RCC 7860 (cell line): Measurements from ENCODE around the gene AKNA.
A peak's percentile ranks its signal among the peaks of the same experiment; 100 is the strongest.
"Not testable (repeated sequence)": the region's sequence is repeated elsewhere in the genome, so short reads cannot be mapped to it uniquely, and the experiment has no call there.

Experiments used
- DNase-seq: peaks from one replicate; pipeline ENCODE4 v3.0.0-alpha.2; 2015; ENCODE audit warnings: low spot score
- FAIRE-seq: peaks from 2 replicates; lab custom pipeline; 2012; peaks lifted over from hg19 to GRCh38; lab: Jason Lieb, UNC

AKNA gene

DNA sequence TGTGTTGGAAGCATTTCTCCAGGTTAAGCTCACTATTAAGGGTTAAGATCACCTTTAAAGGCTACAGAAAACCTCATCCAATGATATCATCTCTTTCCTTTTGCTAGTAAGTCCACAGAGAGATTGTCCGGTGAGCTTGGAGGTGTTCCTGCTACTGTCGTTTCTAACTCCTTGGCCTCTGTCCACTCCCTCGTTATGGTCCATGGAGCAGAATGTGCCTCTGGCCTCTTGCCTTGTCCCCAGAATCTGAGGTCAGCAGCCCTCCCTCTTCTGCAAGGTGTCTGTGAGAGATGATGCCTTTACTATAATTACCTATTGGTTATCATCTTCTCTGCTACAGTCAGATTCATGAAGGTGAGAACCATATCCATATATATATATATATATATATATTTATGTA, 43.1 kb downstream of the AKNA start:
- DNase-seq (peak; percentile 27), FAIRE-seq (peak; percentile 33)

DNA sequence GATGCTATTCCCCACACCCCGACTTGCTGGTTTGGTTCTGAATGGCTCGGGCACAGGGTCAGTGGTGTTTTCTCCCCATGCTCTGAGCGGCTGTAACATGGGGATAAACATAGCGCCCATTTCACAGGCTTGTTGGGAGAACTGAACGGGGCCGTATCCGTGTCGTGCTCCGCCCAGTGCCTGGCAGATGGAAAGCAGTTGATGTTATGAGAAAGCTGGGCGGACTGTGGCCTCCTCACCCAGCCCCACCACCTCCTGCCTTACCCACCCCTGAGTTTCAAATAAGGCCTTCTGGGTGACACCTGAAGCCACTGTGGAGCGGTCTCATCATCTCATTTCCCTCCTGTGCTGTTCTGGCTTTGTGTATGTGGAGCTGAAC, 43.6 kb downstream of the AKNA start:
- FAIRE-seq (no peak), DNase-seq (no peak)

DNA sequence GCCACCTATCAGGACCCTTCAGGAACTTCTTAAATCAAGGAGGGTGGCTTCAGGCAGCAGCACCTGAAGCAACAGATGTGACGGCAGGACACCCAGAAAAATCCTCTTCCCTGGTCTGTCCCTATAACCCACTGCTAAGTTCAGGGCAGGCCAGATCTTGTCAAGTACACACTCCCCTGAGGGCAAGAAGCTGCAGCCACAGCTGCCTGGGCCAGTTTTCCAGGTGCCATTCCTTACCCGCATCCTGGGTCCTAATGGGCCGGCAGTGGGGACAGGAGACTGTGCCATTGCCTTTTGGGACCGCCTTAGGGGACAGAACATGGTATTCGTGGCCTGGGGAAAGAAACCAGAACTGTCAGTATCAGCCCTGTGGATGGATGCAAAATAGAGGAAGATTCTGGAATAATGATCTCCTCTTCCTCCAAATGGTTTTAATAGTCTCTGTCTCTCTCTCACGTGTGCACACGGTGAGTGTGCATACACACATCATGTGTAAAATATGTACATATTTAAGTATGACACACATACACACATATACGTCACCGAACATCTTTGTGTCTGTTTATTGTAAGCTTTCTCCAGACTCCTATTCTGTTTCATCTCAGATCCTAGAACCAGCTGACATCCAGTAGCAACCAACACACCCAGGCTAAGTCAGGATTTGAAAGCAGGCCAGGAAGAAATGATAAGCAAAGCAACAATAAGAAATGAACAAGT, 44.2 kb downstream of the AKNA start:
- no peak for FAIRE-seq
- no peak for DNase-seq

DNA sequence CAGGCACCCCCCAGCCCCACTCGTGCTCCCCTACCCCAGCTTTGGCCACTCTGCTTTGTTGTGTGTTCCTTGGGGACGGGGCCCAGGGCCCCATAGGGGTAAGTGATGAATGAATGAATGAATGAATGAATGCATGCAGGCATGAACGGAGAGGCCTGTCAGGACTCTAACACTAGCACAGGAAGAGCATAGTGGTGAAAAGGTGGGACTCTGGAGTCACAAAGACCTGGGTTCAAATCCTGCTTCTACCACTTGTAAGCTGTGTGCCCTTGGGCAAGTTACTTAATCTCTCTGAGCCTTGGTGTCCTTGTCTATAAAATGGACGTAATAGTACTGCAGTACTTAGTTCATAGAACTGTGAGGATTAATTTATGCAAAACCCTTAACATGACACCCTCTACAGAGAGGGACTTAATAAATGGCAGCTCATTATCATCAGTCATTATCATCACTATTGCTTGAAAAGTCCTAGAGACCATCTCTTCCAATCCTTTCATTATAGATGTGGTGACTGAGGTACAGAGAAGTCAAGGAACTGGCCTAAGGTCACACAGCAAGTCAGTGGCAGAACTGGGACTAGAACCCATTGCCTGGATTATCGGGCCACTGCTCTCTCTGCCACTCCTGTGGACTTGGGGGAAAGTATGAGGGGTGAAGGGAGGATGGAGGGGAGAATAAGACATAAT, 44.9 kb downstream of the AKNA start:
- FAIRE-seq (no peak), DNase-seq (no peak)

DNA sequence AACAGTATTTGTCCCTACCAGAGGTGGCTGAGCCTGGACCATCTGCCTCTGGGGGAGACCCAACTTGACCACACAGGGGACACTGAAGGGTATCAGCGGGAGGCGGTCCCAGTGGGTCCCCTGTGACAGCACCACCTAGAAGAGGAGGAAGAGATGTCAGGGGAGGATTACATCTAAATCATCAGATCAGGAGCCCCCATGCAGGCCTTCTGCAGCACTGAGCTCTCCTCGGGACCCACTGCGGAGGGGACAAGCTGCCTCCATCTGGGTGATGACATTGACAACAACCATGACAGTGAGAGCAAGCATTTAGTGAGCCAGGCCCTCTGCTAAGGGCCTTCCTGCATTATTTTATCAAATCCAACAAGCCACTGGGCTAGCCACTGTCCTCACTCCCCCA, 45.8 kb downstream of the AKNA start:
- DNase-seq: no peak
- FAIRE-seq: no peak

DNA sequence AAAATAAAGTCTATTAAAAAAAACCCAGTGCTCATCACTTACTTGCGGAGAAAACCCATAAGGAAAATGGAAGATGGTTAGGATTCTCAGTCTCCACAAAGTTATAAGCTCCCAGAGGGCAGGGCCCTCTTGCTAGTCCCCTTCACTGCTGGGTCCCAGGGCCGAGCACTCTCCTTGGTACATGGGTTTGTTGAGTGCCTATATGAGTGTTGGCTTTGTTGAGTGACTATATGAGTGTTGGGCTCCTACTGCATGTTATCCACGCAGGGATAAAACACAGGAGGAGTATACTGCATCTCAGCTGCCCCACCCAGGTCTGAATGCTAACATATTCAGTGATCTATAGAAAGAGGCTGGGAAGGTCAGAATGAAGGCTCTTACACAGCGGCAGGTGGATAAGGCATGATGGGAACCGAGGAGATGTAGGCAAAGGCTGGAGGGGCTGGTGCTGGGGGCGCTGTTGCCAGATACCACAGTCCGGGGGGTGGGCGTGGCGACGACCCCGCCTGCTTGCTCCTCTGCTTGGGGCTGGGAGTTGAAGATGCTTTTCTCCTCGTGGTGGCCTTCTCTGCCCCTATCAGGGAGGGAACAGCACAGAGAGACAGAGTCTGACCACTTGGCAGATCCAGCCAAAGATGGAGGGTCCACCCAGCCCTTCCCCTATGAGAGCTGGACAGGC, 46.5 kb downstream of the AKNA start:
- DNase-seq: no peak
- no peak for FAIRE-seq

DNA sequence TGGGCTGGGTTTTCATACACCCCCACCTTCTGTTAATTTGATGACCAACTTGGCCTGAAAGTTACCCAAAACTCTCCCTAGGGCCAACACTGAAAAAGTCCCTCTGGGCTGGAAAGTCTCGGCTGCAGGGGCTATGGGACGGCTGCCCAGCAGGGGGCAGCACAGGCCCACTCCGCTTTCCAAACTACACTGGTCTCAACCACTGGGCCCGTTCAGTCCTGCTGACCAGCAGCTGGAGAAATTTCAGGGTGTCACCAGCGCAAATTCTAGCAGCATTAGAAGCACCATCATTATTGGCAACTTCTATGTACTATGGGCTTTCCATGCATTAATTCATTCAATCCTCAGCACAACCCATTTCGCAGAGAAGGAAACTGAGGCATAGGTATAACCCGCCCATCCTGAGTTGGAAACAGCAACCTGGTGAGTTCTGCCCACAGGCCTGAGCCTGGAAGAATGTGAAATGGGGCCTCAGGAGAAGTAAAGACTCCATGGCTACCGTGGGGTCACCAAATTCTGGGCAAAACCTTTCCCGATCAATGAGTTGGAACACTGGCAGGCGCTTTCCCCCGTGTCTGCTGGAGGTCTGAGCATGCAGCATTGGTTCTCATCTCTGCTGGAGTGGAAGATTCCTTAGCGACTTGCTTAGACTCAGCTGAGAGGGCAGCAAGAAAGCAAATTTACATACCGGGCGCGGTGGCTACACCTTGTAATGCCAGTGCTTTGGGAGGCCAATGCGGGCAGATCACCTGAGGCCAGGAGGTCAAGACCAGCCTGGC, 48.5 kb downstream of the AKNA start:
- FAIRE-seq: peak; percentile 43
- peak; percentile 56 for DNase-seq

DNA sequence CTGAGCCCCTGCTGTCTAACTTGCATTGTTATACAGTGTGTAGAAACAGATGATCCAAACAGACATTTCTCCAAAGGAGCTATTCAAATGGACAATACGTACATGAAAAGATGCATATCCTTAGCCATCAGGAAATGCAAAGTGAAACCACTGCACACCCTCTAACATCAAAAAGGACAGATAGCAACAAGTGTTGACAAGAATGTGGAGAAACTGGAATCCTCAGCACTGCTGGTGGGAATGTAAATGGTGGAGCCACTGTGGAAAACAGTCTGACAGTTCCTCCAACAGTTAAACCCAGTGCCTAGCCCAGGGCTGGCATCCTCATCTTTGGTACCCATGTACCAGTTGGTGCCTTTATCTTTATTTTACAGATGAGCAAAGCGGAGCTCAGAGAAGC, 49.6 kb downstream of the AKNA start:
- FAIRE-seq (no peak), DNase-seq (no peak)

DNA sequence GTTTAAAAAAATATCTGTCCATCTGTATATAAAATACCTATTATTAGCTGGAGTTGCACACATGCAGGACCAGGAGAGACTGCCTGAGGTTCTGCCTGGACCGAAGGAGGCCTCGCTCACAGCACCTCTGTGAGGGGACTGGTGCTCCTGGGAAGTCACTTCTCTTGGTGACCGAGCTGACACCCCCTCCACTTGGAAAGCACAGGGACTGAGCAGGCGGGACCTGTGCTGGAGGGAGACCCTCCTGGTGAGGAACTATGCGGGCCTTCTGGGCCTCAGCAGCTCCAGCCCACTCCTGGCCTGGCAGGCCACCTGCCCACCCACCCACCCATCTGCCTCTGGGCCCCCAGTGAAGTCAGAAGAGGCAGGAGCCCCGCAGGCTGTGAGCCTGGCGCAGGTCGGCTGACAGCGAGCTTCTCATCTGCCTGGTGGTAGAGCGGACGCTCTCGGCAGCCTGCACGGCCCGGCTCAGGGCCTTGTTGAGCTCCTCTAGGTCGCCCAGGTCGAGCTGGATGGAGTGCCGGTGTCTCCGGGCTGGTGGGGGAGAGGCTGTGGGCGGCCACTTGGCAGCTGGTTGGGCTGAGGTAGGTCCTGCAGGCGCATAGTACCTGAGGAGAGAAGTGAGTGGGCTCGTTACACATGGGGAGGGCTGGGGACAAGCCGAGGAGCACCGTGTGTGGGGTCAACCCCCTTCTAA, 50.9 kb downstream of the AKNA start:
- no peak for FAIRE-seq
- DNase-seq: no peak

DNA sequence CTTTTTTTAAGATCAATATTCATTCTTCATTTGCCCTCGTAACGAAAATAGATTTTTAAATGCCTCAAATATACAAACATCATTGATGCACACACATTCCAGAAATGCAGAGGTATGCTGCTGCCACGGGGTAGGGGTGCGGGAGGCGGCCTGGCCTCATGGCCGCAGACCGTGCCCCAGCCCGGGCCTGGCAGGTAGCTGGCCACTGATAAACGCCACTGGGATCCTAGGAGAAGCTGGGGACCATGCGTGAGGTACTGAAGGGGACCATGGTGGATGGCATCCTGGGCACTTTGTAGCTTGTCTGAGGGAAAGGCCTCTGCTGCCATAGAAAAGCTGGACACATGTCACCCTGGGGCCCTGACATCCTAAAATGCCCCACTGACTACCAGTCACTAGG, 51.6 kb downstream of the AKNA start:
- FAIRE-seq: no peak
- no peak for DNase-seq

DNA sequence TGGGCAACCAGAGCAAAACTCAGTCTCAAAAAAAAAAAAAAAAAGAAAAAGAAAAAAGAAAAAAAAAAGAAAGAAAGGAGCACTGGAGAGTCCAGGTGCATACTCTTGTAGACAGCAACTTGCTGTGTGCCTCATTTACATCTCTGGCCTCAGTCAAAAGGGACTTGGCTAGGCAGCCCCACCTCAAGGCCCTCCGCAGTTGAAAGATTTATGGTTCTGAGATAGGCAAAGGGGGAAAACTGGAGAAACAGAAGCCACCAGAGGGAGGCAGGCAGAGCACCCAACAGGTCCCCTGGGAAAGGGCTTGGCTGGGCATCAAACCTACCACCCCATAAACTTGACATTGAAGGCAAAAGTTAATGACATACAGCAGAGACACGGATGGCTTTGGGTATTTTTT, 52.0 kb downstream of the AKNA start:
- no peak for DNase-seq
- FAIRE-seq: no peak

DNA sequence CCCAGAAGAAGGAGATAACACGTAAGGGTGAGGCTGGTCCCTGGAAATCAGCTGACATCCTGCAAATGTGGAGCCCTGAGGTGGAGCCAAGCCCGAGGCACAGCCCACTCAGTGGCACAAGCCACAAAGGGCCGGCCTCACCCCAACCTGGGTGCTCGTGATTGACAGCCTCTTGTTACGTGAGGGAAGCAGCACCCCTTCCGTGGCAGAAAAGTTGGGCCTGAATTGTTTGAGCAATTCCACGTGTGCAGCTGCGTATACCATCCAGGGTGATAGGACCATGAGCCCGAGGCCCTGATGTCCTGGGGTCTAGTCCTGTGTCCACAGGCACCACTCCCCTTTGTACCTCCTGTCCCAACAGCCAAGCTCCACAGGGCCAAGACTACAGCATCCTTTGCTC, 53.3 kb downstream of the AKNA start:
- FAIRE-seq: no peak
- DNase-seq: no peak

DNA sequence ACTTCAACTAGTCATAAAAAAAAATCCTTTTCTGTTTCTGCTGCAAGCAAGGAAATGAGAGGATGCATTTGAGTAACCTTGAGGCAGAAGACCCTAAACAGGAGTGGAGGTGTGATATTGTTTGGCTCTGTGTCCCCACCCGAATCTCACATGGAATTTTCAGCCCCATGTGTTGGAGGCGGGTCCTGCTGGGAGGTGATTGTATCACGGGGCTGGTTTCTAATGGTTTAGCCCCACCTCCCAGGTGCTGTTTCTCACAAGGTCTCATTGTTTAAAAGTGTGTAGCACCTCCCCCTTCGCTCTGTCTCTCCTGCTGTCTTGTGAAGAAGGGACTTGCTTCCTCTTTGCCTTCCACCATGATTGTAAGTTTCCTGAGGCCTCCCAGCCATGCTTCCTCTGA, 54.1 kb downstream of the AKNA start:
- DNase-seq, FAIRE-seq: not testable (repeated sequence)

DNA sequence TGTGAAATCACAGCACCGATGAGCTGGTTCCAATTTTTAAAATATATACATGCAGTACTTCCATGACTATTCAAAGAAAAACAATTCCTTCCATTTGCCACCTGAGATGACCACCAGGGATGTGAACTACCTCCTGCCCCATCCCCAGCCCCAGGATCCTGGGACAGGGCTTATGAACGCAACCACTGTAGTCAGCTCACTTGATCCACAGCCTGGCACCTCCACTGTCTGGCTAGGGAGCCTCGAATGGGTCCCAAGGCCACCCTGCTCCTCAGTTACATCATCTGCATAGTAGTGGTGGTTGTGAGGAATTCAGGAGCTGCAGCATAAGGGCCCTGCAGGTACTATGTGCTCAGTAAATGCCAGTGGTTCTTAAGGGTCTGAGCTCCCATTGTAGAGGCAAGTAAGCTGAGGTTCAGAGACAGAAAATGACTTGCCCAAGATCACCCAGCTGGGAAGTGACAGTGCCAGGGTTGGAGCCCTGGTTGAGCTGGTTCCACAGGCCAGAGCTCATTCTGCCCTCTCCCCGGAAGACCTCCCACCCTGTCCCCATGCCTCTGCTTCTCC, 55.2 kb downstream of the AKNA start:
- FAIRE-seq, DNase-seq: not testable (repeated sequence)

DNA sequence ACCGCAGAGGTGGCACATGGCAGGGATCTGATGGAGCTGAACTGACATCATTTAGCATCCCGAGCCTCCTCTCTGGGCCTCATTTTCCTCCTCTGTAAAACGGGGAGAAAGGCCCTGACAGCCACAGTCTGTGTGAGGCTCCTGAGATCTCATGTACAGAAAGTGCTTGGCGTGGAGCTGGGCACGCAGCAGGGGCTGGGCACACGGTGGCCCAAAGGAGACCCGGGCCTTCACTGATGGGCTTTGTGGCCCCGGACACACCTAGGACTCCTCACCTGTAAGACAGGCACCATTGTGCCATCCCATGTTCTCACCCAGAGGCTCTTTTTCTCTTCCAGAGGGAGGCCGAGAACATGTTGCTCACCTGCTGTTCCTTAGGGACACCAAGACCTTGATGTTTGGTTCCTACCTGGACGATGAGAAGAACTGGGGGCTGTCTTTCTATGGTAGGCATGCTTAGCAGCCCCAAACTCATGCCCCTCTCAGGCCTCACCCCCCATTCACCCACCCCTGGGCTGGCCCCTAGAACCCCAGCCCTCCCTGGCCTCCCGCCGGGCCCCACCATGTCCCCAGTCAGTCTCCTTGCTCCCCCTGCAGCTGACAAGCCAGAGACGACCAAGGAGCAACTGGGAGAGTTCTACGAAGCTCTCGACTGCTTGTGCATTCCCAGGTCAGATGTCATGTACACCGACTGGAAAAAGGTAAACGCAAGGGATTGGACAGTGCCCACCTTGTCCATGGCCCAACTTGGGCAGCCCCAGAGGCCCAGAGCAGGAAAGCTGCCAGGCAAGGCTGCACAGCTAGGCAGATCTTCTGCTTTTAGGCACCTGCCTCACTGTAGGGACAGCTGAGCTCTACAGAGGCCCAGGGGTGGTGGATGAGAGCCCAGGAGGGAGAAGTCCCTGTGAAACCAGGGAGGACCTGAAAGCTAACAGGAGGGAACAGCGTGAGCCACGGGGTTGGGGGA, 56.3 kb downstream of the AKNA start:
- not testable (repeated sequence) for DNase-seq, FAIRE-seq

DNA sequence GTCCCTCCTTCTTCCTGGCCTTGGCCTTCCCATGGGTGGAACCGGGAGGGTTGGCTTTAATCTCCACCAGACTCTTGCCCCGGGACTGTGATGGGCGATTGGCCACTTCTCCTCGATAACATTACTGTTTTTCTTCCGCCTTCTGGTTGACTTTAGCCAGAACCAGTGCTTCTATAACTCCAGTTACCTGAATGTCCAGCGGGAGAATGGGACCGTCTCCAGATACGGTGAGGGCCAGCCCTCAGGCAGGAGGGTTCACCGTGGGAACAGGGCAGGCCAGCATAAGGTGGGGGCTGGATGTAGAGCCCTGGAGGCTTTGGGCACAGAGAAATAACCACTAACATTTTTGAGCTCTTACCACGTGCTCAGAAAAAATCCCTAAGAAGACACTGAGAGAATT, 57.1 kb downstream of the AKNA start:
- DNase-seq (no peak), FAIRE-seq (no peak)

DNA sequence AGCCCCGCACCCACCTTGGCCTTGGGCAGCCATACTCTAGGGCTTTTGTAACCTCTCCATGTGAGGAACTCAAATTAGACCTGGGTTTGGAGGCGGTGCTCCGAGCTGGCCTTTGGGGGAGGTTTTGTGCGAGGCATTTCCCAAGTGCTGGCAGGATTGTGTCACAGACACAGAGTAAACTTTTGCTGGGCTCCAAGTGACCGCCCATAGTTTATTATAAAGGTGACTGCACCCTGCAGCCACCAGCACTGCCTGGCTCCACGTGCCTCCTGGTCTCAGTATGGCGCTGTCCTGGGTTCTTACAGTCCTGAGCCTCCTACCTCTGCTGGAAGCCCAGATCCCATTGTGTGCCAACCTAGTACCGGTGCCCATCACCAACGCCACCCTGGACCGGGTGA, 58.2 kb downstream of the AKNA start, which contains the start of gene ORM2:
ORM2 (plus strand) TSS at position 245 of the 398 bp plus-strand sequence; CDS start at position 281, 36 bp downstream.
- DNase-seq, FAIRE-seq: not testable (repeated sequence)

DNA sequence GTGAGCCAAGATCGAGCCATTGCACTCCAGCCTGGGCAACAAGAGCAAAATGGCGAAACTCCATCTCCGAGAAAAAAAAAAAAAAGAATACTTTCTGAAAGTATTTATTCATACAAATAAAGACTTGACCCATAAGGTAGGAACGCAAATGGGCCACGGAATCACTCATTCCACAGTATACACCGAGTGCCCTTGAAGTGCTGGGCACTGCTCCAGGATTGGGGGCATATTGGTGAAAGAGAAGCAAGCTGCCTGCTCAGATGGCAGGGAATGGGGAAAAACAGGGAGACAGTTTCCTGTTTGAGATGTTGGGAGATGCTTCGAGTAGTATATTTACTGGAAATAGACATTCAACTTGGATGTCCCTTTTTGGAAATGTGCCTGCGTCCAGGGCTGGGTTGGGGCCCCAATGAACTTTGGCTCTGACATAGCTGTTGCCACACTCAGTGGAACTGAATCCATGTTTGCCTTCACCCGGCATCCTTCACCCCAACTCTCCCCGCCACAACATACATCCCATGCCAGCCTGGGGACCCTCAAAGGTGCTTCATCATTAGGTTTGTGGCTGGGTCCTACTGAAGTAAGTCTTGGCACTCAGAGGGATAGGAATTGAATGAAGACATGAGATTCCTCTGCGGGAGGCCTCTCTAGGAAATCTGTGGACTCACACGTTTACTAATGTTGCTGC, 58.7 kb downstream of the AKNA start:
- not testable (repeated sequence) for DNase-seq, FAIRE-seq
